ENCODE measurements around the gene HOXD4.

GRCh38 chr2:176151442-176152287, at the start of gene HOXD4:
- TF ChIP-seq NRF1 (IDR thresholded peaks at IDR 0.05; ENCODE audit: low read depth, low read length): no peak
- TF ChIP-seq TEAD4 (IDR thresholded peaks at IDR 0.05; ENCODE audit: borderline replicate concordance, insufficient read depth): no peak
- TF ChIP-seq USF2 (IDR thresholded peaks at IDR 0.05; ENCODE audit: borderline replicate concordance, low read depth, low read length): no peak
- TF ChIP-seq, protein P1, sequence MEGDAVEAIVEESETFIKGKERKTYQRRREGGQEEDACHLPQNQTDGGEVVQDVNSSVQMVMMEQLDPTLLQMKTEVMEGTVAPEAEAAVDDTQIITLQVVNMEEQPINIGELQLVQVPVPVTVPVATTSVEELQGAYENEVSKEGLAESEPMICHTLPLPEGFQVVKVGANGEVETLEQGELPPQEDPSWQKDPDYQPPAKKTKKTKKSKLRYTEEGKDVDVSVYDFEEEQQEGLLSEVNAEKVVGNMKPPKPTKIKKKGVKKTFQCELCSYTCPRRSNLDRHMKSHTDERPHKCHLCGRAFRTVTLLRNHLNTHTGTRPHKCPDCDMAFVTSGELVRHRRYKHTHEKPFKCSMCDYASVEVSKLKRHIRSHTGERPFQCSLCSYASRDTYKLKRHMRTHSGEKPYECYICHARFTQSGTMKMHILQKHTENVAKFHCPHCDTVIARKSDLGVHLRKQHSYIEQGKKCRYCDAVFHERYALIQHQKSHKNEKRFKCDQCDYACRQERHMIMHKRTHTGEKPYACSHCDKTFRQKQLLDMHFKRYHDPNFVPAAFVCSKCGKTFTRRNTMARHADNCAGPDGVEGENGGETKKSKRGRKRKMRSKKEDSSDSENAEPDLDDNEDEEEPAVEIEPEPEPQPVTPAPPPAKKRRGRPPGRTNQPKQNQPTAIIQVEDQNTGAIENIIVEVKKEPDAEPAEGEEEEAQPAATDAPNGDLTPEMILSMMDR (IDR thresholded peaks at IDR 0.05): no peak
- TF ChIP-seq POLR2AphosphoS5 (IDR thresholded peaks at IDR 0.05; ENCODE audit: low read depth, low read length): no peak

Measured in SK-N-SH (cell line).